Endothelial cell of umbilical vein (primary cell): ENCODE data around the gene UBE2Q1. TPM values are rescaled to one million over a fixed set of nuclear protein-coding genes. Genes with fewer than 3 reads are reported as not detected.

Experiments used
- BruUV-seq: library from RNA; stranded (reverse); fragments of 400-500 nt; replicated peaks from 2 replicates; lab custom pipeline; 2021; lab: Mats Ljungman, UMichigan
- CTCF ChIA-PET: fragments of 300-600, 350-600 bp; sonication (Branson Sonifier 250); formaldehyde crosslinking; loops from one replicate; lab custom pipeline; 2021; ENCODE audit warnings: antibody characterized with exemption, inconsistent platforms; lab: Charles Lee
- POLR2A ChIA-PET: fragments of 300-600, 350-600 bp; sonication (Branson Sonifier 250); formaldehyde crosslinking; loops from one replicate; lab custom pipeline; 2021; ENCODE audit warnings: antibody characterized with exemption, inconsistent platforms; lab: Charles Lee
- DNase-seq: peaks from one replicate; pipeline ENCODE4 v3.0.0-alpha.2; 2011; ENCODE audit warnings: low read depth, low spot score
- FAIRE-seq: peaks from 2 replicates; lab custom pipeline; 2011; peaks lifted over from hg19 to GRCh38; lab: Jason Lieb, UNC
- H2AFZ ChIP-seq: 2 replicates; pipeline ENCODE4 v1.6.0; 2012; ENCODE audit warnings: low read depth, low read length, control low read depth, inconsistent platforms
- H3K27ac ChIP-seq: 2 replicates; pipeline ENCODE4 v1.5.1; 2011; ENCODE audit warnings: low read depth, mild to moderate bottlenecking, control low read depth, low read length, moderate library complexity; ENCODE audit not compliant: insufficient read depth
- H3K27me3 ChIP-seq, 2 experiments: 2 replicates each; pipeline versions ENCODE4 v1.6.0 to v1.6.1; 2011; ENCODE audit warnings: low read length in 2 of 2, mixed read lengths in 1 of 2; ENCODE audit not compliant: control insufficient read depth in 2 of 2, insufficient read depth in 2 of 2
- H3K36me3 ChIP-seq, 2 experiments: 2 replicates in 1 of 2; 3 replicates in 1 of 2; pipeline ENCODE4 v1.5.1; 2011; ENCODE audit warnings: low read length in 2 of 2, mild to moderate bottlenecking in 1 of 2, moderate library complexity in 1 of 2; ENCODE audit not compliant: control insufficient read depth in 2 of 2, insufficient read depth in 2 of 2; ENCODE audit errors: extremely low read depth in 1 of 2
- H3K4me1 ChIP-seq: 3 replicates; pipeline ENCODE4 v1.5.1; 2011; ENCODE audit warnings: mild to moderate bottlenecking, low read length; ENCODE audit not compliant: control insufficient read depth, insufficient read depth; ENCODE audit errors: extremely low read depth
- H3K4me2 ChIP-seq: 2 replicates; pipeline ENCODE4 v1.6.1; 2011; ENCODE audit warnings: low read length, control low read depth, mixed read lengths; ENCODE audit not compliant: insufficient read depth
- H3K4me3 ChIP-seq, 3 experiments: fragments of 200-600 bp in 1 of 3; sonication (generic), shearing (Covaris generic) in 1 of 3; replicated peaks in 1 of 3; 2 replicates each; pipeline ENCODE4 v1.5.1; 2011 to 2016; ENCODE audit warnings: control low read depth in 3 of 3, low read length in 3 of 3, mild to moderate bottlenecking in 2 of 3, inconsistent platforms in 1 of 3, low read depth in 1 of 3, moderate library complexity in 1 of 3; ENCODE audit not compliant: insufficient read depth in 1 of 3
- H3K79me2 ChIP-seq: 2 replicates; pipeline ENCODE4 v1.6.0; 2012; ENCODE audit warnings: low read length, inconsistent platforms; ENCODE audit not compliant: control insufficient read depth, insufficient read depth
- H3K9ac ChIP-seq: replicated peaks from 2 replicates; pipeline ENCODE3; 2011; ENCODE audit warnings: low read length, control low read depth; ENCODE audit not compliant: insufficient read depth; ENCODE audit errors: extremely low read depth
- H3K9me1 ChIP-seq: replicated peaks from 3 replicates; pipeline ENCODE4 v1.6.0; 2011; ENCODE audit warnings: mild to moderate bottlenecking, low read length; ENCODE audit not compliant: control insufficient read depth, insufficient read depth; ENCODE audit errors: extremely low read depth
- H3K9me3 ChIP-seq: replicated peaks from 2 replicates; pipeline ENCODE4 v1.5.1; 2012; ENCODE audit warnings: low read length, inconsistent platforms; ENCODE audit not compliant: control insufficient read depth, insufficient read depth
- H4K20me1 ChIP-seq: replicated peaks from 2 replicates; pipeline ENCODE3; 2011; ENCODE audit warnings: mild to moderate bottlenecking, low read length; ENCODE audit not compliant: control insufficient read depth, insufficient read depth; ENCODE audit errors: extremely low read depth
- FOS ChIP-seq: IDR thresholded peaks from 2 replicates; pipeline ENCODE4 v1.6.1; 2011; ENCODE audit warnings: mild to moderate bottlenecking, low read length, moderate library complexity, borderline replicate concordance; ENCODE audit not compliant: insufficient read depth
- POLR2A ChIP-seq: IDR thresholded peaks from 2 replicates; pipeline ENCODE4 v1.6.1; 2012; ENCODE audit warnings: low read depth, mild to moderate bottlenecking, control low read depth, low read length
- dilution Hi-C: fragments of 300-500 bp; cut with MboI; formaldehyde crosslinking; loops from one replicate; pipeline ENCODE4 v1.15.0; 2019; ENCODE audit warnings: low sequenced_read_pairs; ENCODE audit not compliant: extremely low pct_ligation_motif_present
- intact Hi-C: fragments of 100-400 bp; cut with micrococcal nuclease; formaldehyde crosslinking; loops from one replicate; pipeline ENCODE4 v1.10.0; 2022
- polyA plus RNA-seq, 4 experiments: library from polyadenylated mRNA; depleted of rRNA in 3 of 4; stranded (reverse) in 3 of 4; unstranded in 1 of 4; fragments of >200 nt; gene quantifications; 2 replicates each; pipeline versions ENCODE4 v1.2.1 to v1.2.3, GENCODE V29; 2011 to 2012; ENCODE audit warnings: missing spikeins in 1 of 4
- total RNA-seq: library from RNA; stranded (reverse); gene quantifications from 2 replicates; pipeline ENCODE4 v1.2.3, GENCODE V29; 2021
- TF ChIP-seq, protein P1 (sequence below), 2 donors: IDR thresholded peaks; 1 replicate in 1 of 2; 2 replicates in 1 of 2; pipeline ENCODE4 v1.5.1; 2011; ENCODE audit warnings: low read length in 2 of 2, mild to moderate bottlenecking in 2 of 2, moderate library complexity in 2 of 2, control low read depth in 1 of 2, inconsistent platforms in 1 of 2, low read depth in 1 of 2; ENCODE audit not compliant: insufficient read depth in 1 of 2; ENCODE audit errors: extremely low read depth in 1 of 2
- TF ChIP-seq, protein P2 (sequence below): IDR thresholded peaks from 2 replicates; pipeline ENCODE4 v1.6.1; 2011; ENCODE audit not compliant: insufficient read depth, insufficient read length

UBE2Q1 gene
- total and polyA plus RNA-seq, 2 donors (not counting 3 experiments of a cell fraction or from before 2014, with no cell fraction given): 16.5 to 85.4 TPM

DNA sequence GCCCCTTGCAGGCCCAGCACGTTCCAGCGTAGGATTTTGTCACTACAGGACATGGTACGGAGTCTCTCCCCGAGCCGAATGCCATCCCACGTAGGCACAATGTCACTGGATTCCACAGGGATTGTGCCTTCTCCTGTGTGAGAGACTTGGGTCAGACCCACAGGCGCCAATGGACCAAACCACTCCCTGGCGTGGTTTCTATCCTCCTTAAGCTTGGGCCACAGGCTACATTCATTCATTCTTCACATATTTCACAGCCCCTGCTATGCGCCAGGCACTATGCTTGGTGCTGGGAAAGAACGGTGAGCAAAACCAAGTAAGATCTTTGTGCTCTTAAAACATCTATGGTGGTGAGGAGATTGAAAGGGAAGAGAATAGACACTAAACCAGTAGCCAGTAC is 27.8 kb upstream of the UBE2Q1 start:
- H3K36me3 ChIP-seq: peaks cover 36 to 67% of the 10 kb centered on the region in 2 experiments
- H3K4me2 ChIP-seq: no peak overlapping the region
- H4K20me1 ChIP-seq: peaks cover 2% of the 10 kb centered on the region
- no peaks in the 10 kb centered on the region for H3K79me2 ChIP-seq
- no peak overlapping the region for H3K9ac ChIP-seq
- dilution Hi-C loops: no loop called here
- FAIRE-seq (no peak), DNase-seq (no peak)
- H3K27ac ChIP-seq: no peak overlapping the region
- no peaks in the 10 kb centered on the region for H3K27me3 ChIP-seq
- intact Hi-C loops: no loop called here
- H3K4me3 ChIP-seq: no peak overlapping the region
- H3K9me1 ChIP-seq: no peaks in the 10 kb centered on the region
- no TSS peak for BruUV-seq
- TF ChIP-seq FOS: no peak
- TF ChIP-seq, protein P1, sequence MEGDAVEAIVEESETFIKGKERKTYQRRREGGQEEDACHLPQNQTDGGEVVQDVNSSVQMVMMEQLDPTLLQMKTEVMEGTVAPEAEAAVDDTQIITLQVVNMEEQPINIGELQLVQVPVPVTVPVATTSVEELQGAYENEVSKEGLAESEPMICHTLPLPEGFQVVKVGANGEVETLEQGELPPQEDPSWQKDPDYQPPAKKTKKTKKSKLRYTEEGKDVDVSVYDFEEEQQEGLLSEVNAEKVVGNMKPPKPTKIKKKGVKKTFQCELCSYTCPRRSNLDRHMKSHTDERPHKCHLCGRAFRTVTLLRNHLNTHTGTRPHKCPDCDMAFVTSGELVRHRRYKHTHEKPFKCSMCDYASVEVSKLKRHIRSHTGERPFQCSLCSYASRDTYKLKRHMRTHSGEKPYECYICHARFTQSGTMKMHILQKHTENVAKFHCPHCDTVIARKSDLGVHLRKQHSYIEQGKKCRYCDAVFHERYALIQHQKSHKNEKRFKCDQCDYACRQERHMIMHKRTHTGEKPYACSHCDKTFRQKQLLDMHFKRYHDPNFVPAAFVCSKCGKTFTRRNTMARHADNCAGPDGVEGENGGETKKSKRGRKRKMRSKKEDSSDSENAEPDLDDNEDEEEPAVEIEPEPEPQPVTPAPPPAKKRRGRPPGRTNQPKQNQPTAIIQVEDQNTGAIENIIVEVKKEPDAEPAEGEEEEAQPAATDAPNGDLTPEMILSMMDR (IDR thresholded peaks at IDR 0.05; ENCODE audit: extremely low read depth in 1 of 2, insufficient read depth in 1 of 2, low read depth in 1 of 2, low read length in 2 of 2): no peak
- TF ChIP-seq POLR2A: no peak
- TF ChIP-seq, protein P2, sequence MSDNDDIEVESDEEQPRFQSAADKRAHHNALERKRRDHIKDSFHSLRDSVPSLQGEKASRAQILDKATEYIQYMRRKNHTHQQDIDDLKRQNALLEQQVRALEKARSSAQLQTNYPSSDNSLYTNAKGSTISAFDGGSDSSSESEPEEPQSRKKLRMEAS: no peak
- ChIA-PET CTCF (no interaction called here), POLR2A (no interaction called here)
- H3K9me3 ChIP-seq: no peaks in the 10 kb centered on the region
- H3K4me1 ChIP-seq: peaks cover 28% of the 10 kb centered on the region
- H2AFZ ChIP-seq: no peak overlapping the region
